SIG-M5 (cell line): ENCODE results near the gene P3H4.

Experiments
- DNase-seq: peaks from one replicate; lab custom pipeline; 2025; lab: John Stamatoyannopoulos, UW

P3H4 gene

GRCh38 chr17:41822216-41823140, 10.7 kb upstream of the P3H4 start:
- DNase-seq = no peak

GRCh38 chr17:41821776-41822175, 10.0 kb upstream of the P3H4 start:
- DNase-seq = no peak

- DNase-seq = no peak
Measured at GRCh38 chr17:41818024-41818423, 6.3 kb upstream of the P3H4 start.

DNA sequence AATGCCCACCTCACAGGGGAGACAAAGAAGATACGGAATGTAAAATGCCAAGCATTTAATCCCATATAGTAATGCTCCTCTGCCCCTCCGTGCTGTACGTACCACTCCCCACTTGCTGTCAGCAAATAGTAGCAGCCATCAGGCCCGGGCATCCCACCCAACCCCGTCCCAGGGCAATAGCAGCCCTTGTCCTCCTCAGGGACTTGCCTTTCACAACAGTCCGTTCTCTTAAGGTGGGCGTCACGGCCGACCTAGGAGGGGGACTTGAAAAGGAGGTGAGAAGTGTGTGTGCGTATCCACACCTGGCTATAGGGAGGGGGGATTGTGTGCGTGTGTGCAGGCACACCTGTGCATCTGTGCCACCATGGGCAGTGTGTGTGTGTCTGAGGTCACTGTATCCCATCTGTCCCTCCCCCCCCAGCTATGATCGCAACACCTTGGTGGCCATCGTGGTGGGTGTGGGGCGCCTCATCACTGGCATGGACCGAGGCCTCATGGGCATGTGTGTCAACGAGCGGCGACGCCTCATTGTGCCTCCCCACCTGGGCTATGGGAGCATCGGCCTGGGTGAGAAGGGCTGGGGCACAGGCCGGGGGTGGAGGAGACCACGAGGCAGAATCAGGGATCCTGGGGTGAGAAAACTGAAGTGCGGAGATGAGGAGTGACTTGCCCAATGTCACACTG, 5.0 kb upstream of the P3H4 start:
- DNase-seq = no peak

DNA sequence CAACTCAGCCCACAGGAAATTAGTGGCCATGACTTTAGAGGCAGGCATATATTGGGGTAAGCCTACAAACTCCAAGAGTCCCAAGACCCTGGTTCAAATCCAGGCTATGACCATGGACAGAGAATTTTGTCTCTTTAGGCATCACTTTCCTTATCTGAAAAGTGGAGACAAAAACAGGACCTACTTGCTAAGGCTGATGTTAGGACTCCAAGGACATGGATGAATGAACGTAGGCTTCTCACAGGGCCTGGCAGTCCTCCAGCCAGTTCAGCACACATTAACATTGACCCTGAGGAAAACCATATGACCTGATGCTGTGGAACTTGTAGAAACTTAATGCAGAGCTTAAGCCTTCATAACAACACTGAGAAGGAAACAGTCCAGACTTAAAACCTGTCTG, 2.4 kb upstream of the P3H4 start:
- DNase-seq = no peak

GRCh38 chr17:41813699-41814124, 2.0 kb upstream of the P3H4 start:
- no peak for DNase-seq

- no peak for DNase-seq
Measured at GRCh38 chr17:41813152-41813680, 1.5 kb upstream of the P3H4 start.

DNA sequence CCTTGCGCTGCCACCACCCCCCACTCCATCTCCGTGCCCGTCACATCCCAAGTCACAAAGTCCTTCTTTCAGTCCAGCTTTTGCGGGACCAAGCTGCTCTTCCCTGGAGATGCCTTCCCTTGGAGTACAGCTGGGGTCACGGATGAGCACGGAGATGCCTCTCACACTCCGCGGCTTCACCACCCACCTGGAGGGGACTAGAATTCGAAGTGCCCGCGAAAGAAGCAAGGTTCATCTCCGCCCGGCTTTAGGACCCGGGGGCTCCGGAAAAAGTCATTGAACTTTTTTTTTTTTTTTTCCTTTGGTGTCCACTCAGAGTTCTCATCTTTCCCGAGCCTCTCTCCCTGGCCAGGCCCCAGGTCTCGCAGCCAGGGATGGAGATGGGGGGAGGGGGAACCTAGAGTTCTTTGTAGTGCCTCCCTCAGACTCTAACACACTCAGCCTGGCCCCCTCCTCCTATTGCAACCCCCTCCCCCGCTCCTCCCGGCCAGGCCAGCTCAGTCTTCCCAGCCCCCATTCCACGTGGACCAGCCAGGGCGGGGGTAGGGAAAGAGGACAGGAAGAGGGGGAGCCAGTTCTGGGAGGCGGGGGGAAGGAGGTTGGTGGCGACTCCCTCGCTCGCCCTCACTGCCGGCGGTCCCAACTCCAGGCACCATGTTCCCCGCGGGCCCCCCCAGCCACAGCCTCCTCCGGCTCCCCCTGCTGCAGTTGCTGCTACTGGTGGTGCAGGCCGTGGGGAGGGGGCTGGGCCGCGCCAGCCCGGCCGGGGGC, 817 bp upstream of the P3H4 start, which contains the start of gene FKBP10:
Gene FKBP10 (plus strand): TSS at position 624 of the 771 bp plus-strand sequence. CDS start 31 bp downstream, at position 655.
- DNase-seq = no peak

DNA sequence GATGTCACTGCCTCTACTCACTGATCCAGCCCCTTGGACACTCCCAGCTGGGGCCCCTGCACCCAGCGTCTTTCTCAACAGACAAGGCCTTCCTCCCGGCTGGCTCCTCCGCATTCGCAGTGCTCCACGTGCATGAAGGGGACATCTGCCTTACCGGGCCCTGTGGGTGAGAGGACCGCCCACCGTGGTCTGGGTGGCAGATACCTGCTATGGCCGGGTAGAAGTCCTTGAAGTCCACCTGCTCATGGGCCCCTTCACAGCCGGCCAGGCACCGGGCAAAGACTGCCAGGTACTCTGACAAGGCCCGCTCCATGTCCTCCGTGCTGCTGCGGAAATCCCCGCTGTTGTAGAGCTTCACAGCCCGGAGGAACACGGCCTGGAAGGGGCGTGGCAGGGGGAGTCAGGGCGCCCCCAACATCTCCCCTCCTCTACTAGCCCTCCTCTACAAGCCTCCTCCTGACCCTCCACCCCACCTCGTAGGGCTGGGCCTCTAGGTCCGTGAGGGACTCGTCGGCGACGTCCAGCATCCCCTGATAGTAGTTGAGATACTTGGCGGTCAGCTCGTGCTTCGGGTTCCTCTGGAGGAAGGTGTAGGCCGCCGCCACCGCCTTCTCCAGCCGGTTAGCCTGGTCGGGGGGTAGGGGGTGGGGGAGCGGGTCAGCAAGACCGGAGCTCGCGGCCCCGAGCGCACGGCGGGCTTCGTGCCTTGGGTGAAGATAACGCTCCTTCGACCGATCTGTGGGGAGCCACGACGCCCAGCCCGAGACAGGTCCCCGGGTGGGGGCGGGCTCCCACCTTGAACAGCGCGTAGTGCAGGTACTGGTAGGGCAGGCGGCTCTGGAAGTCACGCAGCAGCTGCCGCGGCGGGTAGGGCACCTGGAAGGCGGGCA, 845 bp downstream of the P3H4 start:
- no peak for DNase-seq

- DNase-seq = no peak
Measured at GRCh38 chr17:41806685-41807445, 4.9 kb downstream of the P3H4 start.

- no peak for DNase-seq
Measured at GRCh38 chr17:41803049-41804020, 8.4 kb downstream of the P3H4 start.

DNA sequence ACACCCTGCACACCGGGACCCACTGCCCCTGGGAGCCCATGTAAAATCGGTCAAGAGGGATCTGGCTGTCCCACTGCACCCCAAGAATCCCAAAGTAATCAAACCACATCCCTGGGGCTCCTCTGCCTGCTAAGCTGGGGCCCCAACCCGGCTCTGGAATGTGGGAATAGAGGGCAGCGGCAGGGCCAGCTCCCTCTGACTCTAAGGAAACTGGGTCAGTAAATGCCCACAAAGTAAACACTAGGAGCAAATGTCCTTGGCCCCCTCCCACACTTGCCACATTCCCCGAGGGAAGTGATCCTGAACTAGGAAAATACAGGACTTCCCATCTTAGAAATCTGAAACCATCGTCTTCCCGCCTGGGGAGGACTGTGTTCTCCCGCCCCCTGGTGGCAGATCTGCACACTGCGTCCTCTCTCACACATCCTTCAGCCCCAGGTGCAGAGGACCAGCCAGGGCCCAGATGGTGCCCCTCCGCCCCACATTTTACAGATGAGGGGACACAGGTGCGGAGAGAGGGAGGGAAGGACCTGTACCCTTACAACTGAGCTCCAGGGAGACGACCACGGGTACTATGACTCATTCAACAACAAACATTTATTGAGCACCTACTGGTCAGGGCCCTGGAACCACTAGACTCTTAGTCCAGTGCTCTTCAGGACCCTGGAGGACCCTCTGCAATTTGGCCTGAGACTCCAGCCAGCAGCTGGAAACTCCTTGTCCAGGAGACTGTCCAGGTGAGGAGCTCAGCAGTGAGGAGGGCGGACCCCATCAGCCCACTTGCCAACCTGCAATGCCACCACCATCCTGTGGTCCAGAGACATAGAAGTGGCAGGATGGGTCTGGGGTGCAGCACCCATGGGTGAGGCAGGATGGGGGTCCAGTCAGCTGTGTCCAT, 10.1 kb downstream of the P3H4 start:
- DNase-seq = no peak

- DNase-seq = no peak
Measured at GRCh38 chr17:41800601-41801373, 11.0 kb downstream of the P3H4 start.

DNA sequence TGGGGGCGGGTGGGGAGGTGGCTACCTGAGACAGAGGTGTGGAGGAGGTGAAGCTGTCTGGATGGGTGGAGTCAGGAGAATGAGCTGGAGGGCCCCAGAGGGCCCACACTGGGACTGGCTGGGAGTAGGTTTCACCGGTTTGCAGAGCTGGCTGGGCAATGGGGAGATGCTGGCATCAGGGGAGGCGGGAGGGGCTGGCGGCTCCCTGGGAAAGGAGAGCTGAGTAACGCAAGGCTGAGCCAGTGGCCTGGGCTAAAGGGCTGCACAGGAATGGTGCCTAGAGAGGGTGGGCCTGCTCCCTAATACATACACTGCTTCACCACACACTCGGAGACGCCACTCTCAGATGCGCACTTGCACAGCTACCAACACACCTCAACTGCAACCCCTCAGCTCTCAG, 12.4 kb downstream of the P3H4 start:
- DNase-seq = no peak

GRCh38 chr17:41797377-41797776, 14.4 kb downstream of the P3H4 start:
- no peak for DNase-seq

GRCh38 chr17:41796121-41796895, 15.4 kb downstream of the P3H4 start:
- no peak for DNase-seq
